Chondrocyte (in vitro differentiated cells): Measurements from ENCODE around the gene MFSD2A. TPM values are rescaled to one million over a fixed set of nuclear protein-coding genes. Genes with fewer than 3 reads are reported as not detected.
A peak's percentile ranks its signal among the peaks of the same experiment; 100 is the strongest.

Source experiments
- DNase-seq: peaks from one replicate; pipeline ENCODE4 v3.0.0; 2021; ENCODE audit warnings: mixed read lengths, low spot score
- H3K27ac Mint-ChIP-seq: one replicate; pipeline ENCODE4 v1.8.0; 2021; ENCODE audit warnings: mild to moderate bottlenecking, moderate library complexity, mixed read lengths; ENCODE audit not compliant: unreplicated experiment
- H3K27me3 Mint-ChIP-seq: 2 replicates; pipeline ENCODE4 v1.8.0; 2021; ENCODE audit warnings: low read depth, mixed read lengths
- H3K36me3 Mint-ChIP-seq: 2 replicates; pipeline ENCODE4 v1.8.0; 2021; ENCODE audit warnings: low read depth, mixed read lengths
- H3K4me1 Mint-ChIP-seq: 2 replicates; pipeline ENCODE4 v1.8.0; 2021; ENCODE audit warnings: low read depth, mild to moderate bottlenecking, mixed read lengths
- H3K4me3 Mint-ChIP-seq: one replicate; pipeline ENCODE4 v1.8.0; 2021; ENCODE audit warnings: mild to moderate bottlenecking, moderate library complexity, mixed read lengths; ENCODE audit not compliant: unreplicated experiment
- H3K9me3 Mint-ChIP-seq: 2 replicates; pipeline ENCODE4 v1.8.0; 2021; ENCODE audit warnings: low read depth, mixed read lengths
- total RNA-seq: library from RNA; stranded (reverse); gene quantifications from 3 replicates; pipeline ENCODE4 v1.2.1, GENCODE V29; 2021
- TF ChIP-seq, protein P1 (sequence below): fragments of 200-600 bp; sonication (generic); IDR thresholded peaks from 2 replicates; pipeline ENCODE4 v1.5.0; 2021; ENCODE audit warnings: antibody characterized with exemption, mild to moderate bottlenecking, moderate library complexity

MFSD2A gene
- total RNA-seq, 1 donor from 2014 or later: 1.4 TPM

DNA sequence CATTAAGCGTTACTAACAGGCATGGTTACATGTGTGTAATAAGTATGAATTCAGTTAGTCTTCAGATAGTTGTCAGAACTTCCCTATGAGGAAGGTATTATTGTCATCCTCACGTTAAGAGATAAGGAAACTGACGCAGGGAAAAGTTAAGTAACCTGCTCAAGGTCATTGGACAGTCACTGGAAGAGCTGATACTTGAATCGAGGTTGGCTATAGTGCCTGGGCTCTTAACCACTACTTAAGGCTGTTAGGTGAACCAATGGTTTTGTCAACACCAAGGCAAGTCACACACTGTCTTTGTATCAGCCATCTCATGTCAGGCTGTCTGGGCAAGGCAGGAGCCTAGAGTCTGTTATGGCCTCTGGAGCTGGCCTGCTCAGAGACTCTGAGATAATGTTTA lies 16.2 kb downstream of the MFSD2A start:
- H3K36me3 Mint-ChIP-seq: no peaks in the 10 kb centered on the region
- H3K27me3 Mint-ChIP-seq: peaks cover 4% of the 10 kb centered on the region
- TF ChIP-seq, protein P1, sequence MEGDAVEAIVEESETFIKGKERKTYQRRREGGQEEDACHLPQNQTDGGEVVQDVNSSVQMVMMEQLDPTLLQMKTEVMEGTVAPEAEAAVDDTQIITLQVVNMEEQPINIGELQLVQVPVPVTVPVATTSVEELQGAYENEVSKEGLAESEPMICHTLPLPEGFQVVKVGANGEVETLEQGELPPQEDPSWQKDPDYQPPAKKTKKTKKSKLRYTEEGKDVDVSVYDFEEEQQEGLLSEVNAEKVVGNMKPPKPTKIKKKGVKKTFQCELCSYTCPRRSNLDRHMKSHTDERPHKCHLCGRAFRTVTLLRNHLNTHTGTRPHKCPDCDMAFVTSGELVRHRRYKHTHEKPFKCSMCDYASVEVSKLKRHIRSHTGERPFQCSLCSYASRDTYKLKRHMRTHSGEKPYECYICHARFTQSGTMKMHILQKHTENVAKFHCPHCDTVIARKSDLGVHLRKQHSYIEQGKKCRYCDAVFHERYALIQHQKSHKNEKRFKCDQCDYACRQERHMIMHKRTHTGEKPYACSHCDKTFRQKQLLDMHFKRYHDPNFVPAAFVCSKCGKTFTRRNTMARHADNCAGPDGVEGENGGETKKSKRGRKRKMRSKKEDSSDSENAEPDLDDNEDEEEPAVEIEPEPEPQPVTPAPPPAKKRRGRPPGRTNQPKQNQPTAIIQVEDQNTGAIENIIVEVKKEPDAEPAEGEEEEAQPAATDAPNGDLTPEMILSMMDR: no peak
- DNase-seq: no peak
- H3K4me3 Mint-ChIP-seq: no peak overlapping the region
- H3K9me3 Mint-ChIP-seq: no peaks in the 10 kb centered on the region
- H3K4me1 Mint-ChIP-seq: no peaks in the 10 kb centered on the region
- no peak overlapping the region for H3K27ac Mint-ChIP-seq

- peaks cover 4% of the 10 kb centered on the region for H3K4me1 Mint-ChIP-seq
- no peak overlapping the region for H3K4me3 Mint-ChIP-seq
- H3K27ac Mint-ChIP-seq: no peak overlapping the region
- TF ChIP-seq, protein P1: peak; percentile 99
- no peaks in the 10 kb centered on the region for H3K9me3 Mint-ChIP-seq
- no peak for DNase-seq
- no peaks in the 10 kb centered on the region for H3K36me3 Mint-ChIP-seq
- H3K27me3 Mint-ChIP-seq: peaks cover 4% of the 10 kb centered on the region
Measured at GRCh38 chr1:39973503-39974135, 18.7 kb downstream of the MFSD2A start.

DNA sequence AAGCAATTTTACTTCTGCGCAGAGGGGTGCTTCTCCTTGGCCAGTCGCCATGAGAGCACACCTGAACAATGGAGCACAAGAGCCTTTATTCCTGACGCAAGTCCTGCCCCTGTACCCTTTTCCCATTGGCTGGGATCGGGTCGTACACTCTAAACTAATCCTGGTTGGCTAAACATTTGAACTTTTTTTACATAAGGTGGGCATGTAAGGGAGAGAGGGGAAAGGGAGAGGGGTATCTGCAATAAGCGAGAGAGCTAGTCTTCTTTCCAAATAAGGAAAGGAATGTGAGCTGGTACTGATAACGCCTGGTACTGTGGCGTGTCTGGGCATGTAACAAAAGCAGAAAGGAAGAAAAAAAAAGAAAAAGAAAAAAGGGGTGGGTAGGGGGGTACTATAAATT lies 21.8 kb downstream of the MFSD2A start:
- Mint-ChIP-seq H3K4me3 (no peak overlapping the region), H3K4me1 (peaks cover 4% of the 10 kb centered on the region), H3K9me3 (no peaks in the 10 kb centered on the region), H3K27ac (no peak overlapping the region), H3K27me3 (peaks cover 4% of the 10 kb centered on the region), H3K36me3 (no peaks in the 10 kb centered on the region)
- no peak for DNase-seq
- TF ChIP-seq, protein P1: no peak

- no peak for DNase-seq
- Mint-ChIP-seq H3K4me3 (no peak overlapping the region), H3K9me3 (no peaks in the 10 kb centered on the region), H3K4me1 (peaks cover 9% of the 10 kb centered on the region), H3K27ac (no peak overlapping the region), H3K27me3 (peaks cover 4% of the 10 kb centered on the region), H3K36me3 (no peaks in the 10 kb centered on the region)
- TF ChIP-seq, protein P1: no peak
Measured at GRCh38 chr1:39977202-39977601, 22.3 kb downstream of the MFSD2A start.

GRCh38 chr1:39979654-39980053 lies 24.7 kb downstream of the MFSD2A start:
- H3K9me3 Mint-ChIP-seq: no peaks in the 10 kb centered on the region
- peaks cover 3% of the 10 kb centered on the region for H3K27me3 Mint-ChIP-seq
- DNase-seq: no peak
- H3K27ac Mint-ChIP-seq: no peak overlapping the region
- H3K4me1 Mint-ChIP-seq: peaks cover 10% of the 10 kb centered on the region
- TF ChIP-seq, protein P1: no peak
- no peak overlapping the region for H3K4me3 Mint-ChIP-seq
- H3K36me3 Mint-ChIP-seq: no peaks in the 10 kb centered on the region
